Measurements from ENCODE around the gene CHMP3. TPM values are rescaled to one million over a fixed set of nuclear protein-coding genes. Genes with fewer than 3 reads are reported as not detected.

CHMP3 gene
- polyA plus RNA-seq, 2 donors: 46.1 to 111 TPM

GRCh38 chr2:86518481-86518880, 44.8 kb downstream of the CHMP3 start:
- Histone ChIP-seq H3K27me3 (ENCODE audit: control insufficient read depth in 1 of 2, insufficient read depth in 2 of 2, low read length in 2 of 2) (no peaks in the 10 kb centered on the region), H3K4me3 (ENCODE audit: low read depth in 1 of 2, low read length in 2 of 2) (no peak overlapping the region), H3K27ac (ENCODE audit: low read depth in 2 of 2, low read length in 1 of 2) (no peak overlapping the region), H3K9me3 (ENCODE audit: control insufficient read depth in 2 of 2, insufficient read depth in 1 of 2, low read depth in 1 of 2, low read length in 1 of 2) (no peaks in the 10 kb centered on the region), H3K4me1 (ENCODE audit: control insufficient read depth in 2 of 2, insufficient read depth in 2 of 2, low read length in 1 of 2) (no peaks in the 10 kb centered on the region), H3K36me3 (ENCODE audit: control insufficient read depth in 2 of 2, insufficient read depth in 2 of 2, low read length in 1 of 2) (no peaks in the 10 kb centered on the region)
- 71 to 74% methylated on average over 3 of the region's 3 CpGs for WGBS, 2 donors

GRCh38 chr2:86513948-86514660, 49.1 kb downstream of the CHMP3 start:
- Histone ChIP-seq H3K9me3 (ENCODE audit: control insufficient read depth in 2 of 2, insufficient read depth in 1 of 2, low read depth in 1 of 2, low read length in 1 of 2) (no peaks in the 10 kb centered on the region), H3K36me3 (ENCODE audit: control insufficient read depth in 2 of 2, insufficient read depth in 2 of 2, low read length in 1 of 2) (peaks cover 2 to 6% of the 10 kb centered on the region in 2 donors), H3K27ac (ENCODE audit: low read depth in 2 of 2, low read length in 1 of 2) (no peak overlapping the region), H3K27me3 (ENCODE audit: control insufficient read depth in 1 of 2, insufficient read depth in 2 of 2, low read length in 2 of 2) (no peaks in the 10 kb centered on the region), H3K4me1 (ENCODE audit: control insufficient read depth in 2 of 2, insufficient read depth in 2 of 2, low read length in 1 of 2) (no peaks in the 10 kb centered on the region), H3K4me3 (ENCODE audit: low read depth in 1 of 2, low read length in 2 of 2) (no peak overlapping the region)
- WGBS, 2 donors: 92 to 95% methylated on average over 5 of the region's 5 CpGs

DNA sequence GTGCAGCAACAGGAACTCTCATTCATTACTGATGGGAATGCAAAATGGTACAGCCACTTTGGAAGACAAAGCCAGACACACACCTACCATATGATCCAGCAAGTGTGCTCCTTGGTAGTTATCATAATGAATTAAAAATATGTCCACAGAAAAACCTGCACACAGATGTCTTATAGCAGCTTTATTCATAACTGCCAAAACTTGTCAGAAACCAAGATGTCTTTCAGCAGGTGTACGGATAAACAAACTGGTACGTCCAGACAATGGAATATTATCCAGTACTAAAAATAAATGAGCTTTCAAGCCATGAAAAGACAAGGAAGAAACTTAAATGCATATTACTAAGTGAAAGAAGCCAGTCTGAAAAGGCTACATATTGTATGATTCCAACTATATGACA, 50.4 kb downstream of the CHMP3 start:
- no peaks in the 10 kb centered on the region for H3K4me1 ChIP-seq (ENCODE audit: control insufficient read depth in 2 of 2, insufficient read depth in 2 of 2, low read length in 1 of 2)
- no peaks in the 10 kb centered on the region for H3K9me3 ChIP-seq (ENCODE audit: control insufficient read depth in 2 of 2, insufficient read depth in 1 of 2, low read depth in 1 of 2, low read length in 1 of 2)
- no peaks in the 10 kb centered on the region for H3K27me3 ChIP-seq (ENCODE audit: control insufficient read depth in 1 of 2, insufficient read depth in 2 of 2, low read length in 2 of 2)
- peaks cover 6 to 8% of the 10 kb centered on the region in 2 donors for H3K36me3 ChIP-seq (ENCODE audit: control insufficient read depth in 2 of 2, insufficient read depth in 2 of 2, low read length in 1 of 2)
- H3K4me3 ChIP-seq (ENCODE audit: low read depth in 1 of 2, low read length in 2 of 2): no peak overlapping the region
- WGBS, 2 donors: 67 to 84% methylated on average over 2 of the region's 2 CpGs
- H3K27ac ChIP-seq (ENCODE audit: low read depth in 2 of 2, low read length in 1 of 2): no peak overlapping the region

DNA sequence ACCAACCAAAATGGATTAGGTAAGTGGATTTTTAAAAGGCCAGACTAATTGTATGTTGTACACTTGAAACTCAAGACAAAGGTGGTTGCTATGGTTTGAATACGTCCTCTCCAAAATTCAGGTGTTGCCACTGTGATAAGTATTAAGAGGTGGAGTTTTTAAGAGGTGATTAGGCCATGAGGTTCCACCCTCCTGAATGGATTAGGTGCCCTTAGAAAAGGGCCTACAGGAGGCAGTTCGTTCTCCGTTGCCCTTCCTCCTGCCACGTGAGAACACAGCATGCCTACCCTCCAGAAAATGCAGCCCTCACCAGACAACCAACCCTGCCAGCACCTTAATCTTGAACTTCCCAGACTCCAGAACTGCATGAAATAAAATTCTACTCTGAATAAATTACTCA, 51.2 kb downstream of the CHMP3 start:
- no peaks in the 10 kb centered on the region for H3K27me3 ChIP-seq (ENCODE audit: control insufficient read depth in 1 of 2, insufficient read depth in 2 of 2, low read length in 2 of 2)
- WGBS, 2 donors: 57 to 77% methylated on average over 4 of the region's 4 CpGs
- no peak overlapping the region for H3K4me3 ChIP-seq (ENCODE audit: low read depth in 1 of 2, low read length in 2 of 2)
- peaks cover 6 to 12% of the 10 kb centered on the region in 2 donors for H3K36me3 ChIP-seq (ENCODE audit: control insufficient read depth in 2 of 2, insufficient read depth in 2 of 2, low read length in 1 of 2)
- no peaks in the 10 kb centered on the region for H3K9me3 ChIP-seq (ENCODE audit: control insufficient read depth in 2 of 2, insufficient read depth in 1 of 2, low read depth in 1 of 2, low read length in 1 of 2)
- H3K27ac ChIP-seq (ENCODE audit: low read depth in 2 of 2, low read length in 1 of 2): peak overlapping the region; percentile 72 to 86
- no peaks in the 10 kb centered on the region for H3K4me1 ChIP-seq (ENCODE audit: control insufficient read depth in 2 of 2, insufficient read depth in 2 of 2, low read length in 1 of 2)

- H3K4me3 ChIP-seq (ENCODE audit: low read depth in 1 of 2, low read length in 2 of 2): no peak overlapping the region
- H3K27ac ChIP-seq (ENCODE audit: low read depth in 2 of 2, low read length in 1 of 2): peak overlapping the region; percentile 52 to 73
- H3K36me3 ChIP-seq (ENCODE audit: control insufficient read depth in 2 of 2, insufficient read depth in 2 of 2, low read length in 1 of 2): peaks cover 6 to 16% of the 10 kb centered on the region in 2 donors
- H3K4me1 ChIP-seq (ENCODE audit: control insufficient read depth in 2 of 2, insufficient read depth in 2 of 2, low read length in 1 of 2): peaks cover 0 to 2% of the 10 kb centered on the region in 2 donors
- WGBS, 2 donors: 92 to 98% methylated on average over 4 of the region's 4 CpGs
- H3K27me3 ChIP-seq (ENCODE audit: control insufficient read depth in 1 of 2, insufficient read depth in 2 of 2, low read length in 2 of 2): no peaks in the 10 kb centered on the region
- no peaks in the 10 kb centered on the region for H3K9me3 ChIP-seq (ENCODE audit: control insufficient read depth in 2 of 2, insufficient read depth in 1 of 2, low read depth in 1 of 2, low read length in 1 of 2)
These were observed 52.8 kb downstream of the CHMP3 start for GRCh38 chr2:86510436-86510933.

DNA sequence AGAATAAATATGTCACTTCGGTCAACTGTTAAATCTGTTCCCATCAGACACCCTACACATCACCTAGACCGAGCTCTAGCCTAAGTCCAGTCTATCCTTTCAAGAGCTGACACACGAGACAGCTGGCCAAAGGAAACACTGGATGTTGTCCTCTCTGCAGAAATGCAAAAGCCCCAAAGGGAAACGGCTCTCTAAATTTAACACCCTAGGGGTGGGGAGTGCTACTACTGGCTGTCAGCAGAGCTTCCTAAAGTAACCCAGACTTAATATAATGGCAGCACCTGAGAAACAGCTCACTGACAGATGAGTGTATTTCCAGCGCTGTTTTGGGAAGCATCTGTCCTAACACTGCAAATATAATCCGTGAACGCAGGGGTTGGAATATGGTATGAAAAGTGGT, 55.6 kb downstream of the CHMP3 start:
- H3K4me1 ChIP-seq (ENCODE audit: control insufficient read depth in 2 of 2, insufficient read depth in 2 of 2, low read length in 1 of 2): peaks cover 0 to 2% of the 10 kb centered on the region in 2 donors
- no peaks in the 10 kb centered on the region for H3K27me3 ChIP-seq (ENCODE audit: control insufficient read depth in 1 of 2, insufficient read depth in 2 of 2, low read length in 2 of 2)
- H3K9me3 ChIP-seq (ENCODE audit: control insufficient read depth in 2 of 2, insufficient read depth in 1 of 2, low read depth in 1 of 2, low read length in 1 of 2): no peaks in the 10 kb centered on the region
- H3K27ac ChIP-seq (ENCODE audit: low read depth in 2 of 2, low read length in 1 of 2): no peak overlapping the region
- peaks cover 9 to 21% of the 10 kb centered on the region in 2 donors for H3K36me3 ChIP-seq (ENCODE audit: control insufficient read depth in 2 of 2, insufficient read depth in 2 of 2, low read length in 1 of 2)
- H3K4me3 ChIP-seq (ENCODE audit: low read depth in 1 of 2, low read length in 2 of 2): no peak overlapping the region
- WGBS, 2 donors: 91 to 92% methylated on average over 7 of the region's 7 CpGs

DNA sequence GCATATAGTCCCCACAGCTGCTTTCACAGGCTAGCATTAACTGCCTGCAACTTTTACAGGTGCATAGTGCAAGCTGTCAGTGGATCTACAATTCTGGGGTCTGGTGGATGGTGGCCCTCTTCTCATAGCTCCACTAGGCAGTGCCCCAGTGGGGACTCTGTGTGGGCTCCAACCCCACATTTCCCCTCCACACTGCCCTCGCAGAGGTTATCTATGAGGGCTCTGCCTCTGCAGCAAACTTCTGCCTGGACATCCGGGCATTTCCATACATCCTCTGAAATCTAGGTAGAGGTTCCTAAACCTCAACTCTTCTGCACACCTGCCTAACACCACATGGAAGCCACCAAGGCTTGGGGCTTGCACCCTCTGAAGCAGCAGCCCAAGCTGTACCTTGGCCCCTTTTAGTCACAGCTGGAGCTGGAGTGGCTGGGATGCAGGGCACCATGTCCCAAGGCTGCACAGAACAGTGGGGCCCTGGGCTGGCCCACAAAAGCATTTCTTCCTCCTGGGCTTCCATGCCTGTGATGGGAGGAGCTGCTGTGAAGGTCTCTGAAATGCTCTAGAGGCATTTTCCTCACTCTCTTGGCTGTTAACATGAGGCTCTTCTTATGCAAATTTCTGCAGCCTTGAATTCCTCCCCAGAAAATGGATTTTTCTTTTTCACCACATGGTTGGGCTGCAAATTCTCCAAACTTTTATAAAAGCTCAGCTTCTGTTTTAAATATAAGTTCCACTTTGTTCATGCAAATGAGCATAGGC, 62.7 kb downstream of the CHMP3 start:
- Histone ChIP-seq H3K36me3 (ENCODE audit: control insufficient read depth in 2 of 2, insufficient read depth in 2 of 2, low read length in 1 of 2) (peaks cover 14 to 15% of the 10 kb centered on the region in 2 donors), H3K4me3 (ENCODE audit: low read depth in 1 of 2, low read length in 2 of 2) (no peak overlapping the region), H3K27ac (ENCODE audit: low read depth in 2 of 2, low read length in 1 of 2) (no peak overlapping the region), H3K9me3 (ENCODE audit: control insufficient read depth in 2 of 2, insufficient read depth in 1 of 2, low read depth in 1 of 2, low read length in 1 of 2) (peaks cover 0 to 7% of the 10 kb centered on the region in 2 donors), H3K4me1 (ENCODE audit: control insufficient read depth in 2 of 2, insufficient read depth in 2 of 2, low read length in 1 of 2) (no peaks in the 10 kb centered on the region), H3K27me3 (ENCODE audit: control insufficient read depth in 1 of 2, insufficient read depth in 2 of 2, low read length in 2 of 2) (no peaks in the 10 kb centered on the region)
- WGBS, 2 donors: 97 to 99% methylated on average over 2 of the region's 2 CpGs

DNA sequence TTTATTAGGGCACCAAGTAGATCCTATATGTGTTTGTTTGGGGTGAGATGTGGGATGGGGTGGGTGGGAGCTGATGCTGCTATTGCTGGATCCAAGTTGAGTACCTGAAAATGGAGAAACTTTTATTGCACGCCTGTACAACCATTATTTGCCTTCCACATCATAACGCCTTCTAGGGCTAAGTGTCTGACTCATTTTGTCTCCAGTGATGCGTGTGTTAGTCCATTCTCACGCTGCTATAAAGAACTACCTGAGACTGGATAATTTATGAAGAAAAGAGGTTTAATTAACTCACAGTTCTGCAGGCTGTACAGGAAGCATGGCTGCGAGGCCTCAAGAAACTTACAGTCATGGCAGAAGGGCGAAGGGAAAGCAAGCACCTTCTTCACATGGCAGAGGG, 63.9 kb downstream of the CHMP3 start:
- Histone ChIP-seq H3K27me3 (ENCODE audit: control insufficient read depth in 1 of 2, insufficient read depth in 2 of 2, low read length in 2 of 2) (no peaks in the 10 kb centered on the region), H3K4me1 (ENCODE audit: control insufficient read depth in 2 of 2, insufficient read depth in 2 of 2, low read length in 1 of 2) (no peaks in the 10 kb centered on the region), H3K36me3 (ENCODE audit: control insufficient read depth in 2 of 2, insufficient read depth in 2 of 2, low read length in 1 of 2) (peaks cover 9 to 11% of the 10 kb centered on the region in 2 donors), H3K4me3 (ENCODE audit: low read depth in 1 of 2, low read length in 2 of 2) (no peak overlapping the region), H3K27ac (ENCODE audit: low read depth in 2 of 2, low read length in 1 of 2) (peak overlapping the region in 1 of 2 donors; percentile 54), H3K9me3 (ENCODE audit: control insufficient read depth in 2 of 2, insufficient read depth in 1 of 2, low read depth in 1 of 2, low read length in 1 of 2) (peaks cover 0 to 7% of the 10 kb centered on the region in 2 donors)
- 72 to 91% methylated on average over 6 of the region's 6 CpGs for WGBS, 2 donors

GRCh38 chr2:86498468-86499260, 64.6 kb downstream of the CHMP3 start:
- peaks cover 0 to 7% of the 10 kb centered on the region in 2 donors for H3K9me3 ChIP-seq (ENCODE audit: control insufficient read depth in 2 of 2, insufficient read depth in 1 of 2, low read depth in 1 of 2, low read length in 1 of 2)
- WGBS, 2 donors: 56 to 60% methylated on average over 3 of the region's 3 CpGs
- no peaks in the 10 kb centered on the region for H3K4me1 ChIP-seq (ENCODE audit: control insufficient read depth in 2 of 2, insufficient read depth in 2 of 2, low read length in 1 of 2)
- H3K27ac ChIP-seq (ENCODE audit: low read depth in 2 of 2, low read length in 1 of 2): no peak overlapping the region
- no peak overlapping the region for H3K4me3 ChIP-seq (ENCODE audit: low read depth in 1 of 2, low read length in 2 of 2)
- no peaks in the 10 kb centered on the region for H3K27me3 ChIP-seq (ENCODE audit: control insufficient read depth in 1 of 2, insufficient read depth in 2 of 2, low read length in 2 of 2)
- peaks cover 9 to 11% of the 10 kb centered on the region in 2 donors for H3K36me3 ChIP-seq (ENCODE audit: control insufficient read depth in 2 of 2, insufficient read depth in 2 of 2, low read length in 1 of 2)
